Tibial nerve (tissue), 4 donors: ENCODE measurements around the gene ARL2. TPM values are rescaled to one million over a fixed set of nuclear protein-coding genes. Genes with fewer than 3 reads are reported as not detected.

ENCODE experiments used
- DNase-seq, 2 donors: peaks; one replicate each; pipeline ENCODE4 v3.0.0-alpha.2; 2019; ENCODE audit warnings: low spot score in 2 of 2
- H3K27ac ChIP-seq, 4 donors: fragments of 200-600 bp; sonication (generic) in 3 of 4; one replicate each; pipeline ENCODE4 v1.5.1; 2017 to 2019; ENCODE audit warnings: mild to moderate bottlenecking in 1 of 4
- H3K27me3 ChIP-seq, 2 donors: fragments of 200-600 bp; sonication (generic) in 1 of 2; one replicate each; pipeline versions ENCODE4 v1.5.1 to v1.6.0; 2017 to 2019
- H3K36me3 ChIP-seq, 3 donors: fragments of 200-600 bp; sonication (generic); one replicate each; pipeline ENCODE4 v1.5.1; 2018 to 2019
- H3K4me1 ChIP-seq, 4 donors: fragments of 200-600 bp; sonication (generic) in 3 of 4; one replicate each; pipeline ENCODE4 v1.5.1; 2017 to 2019
- H3K4me3 ChIP-seq, 4 donors: fragments of 200-600 bp; sonication (generic) in 3 of 4; one replicate each; pipeline ENCODE4 v1.5.1; 2017 to 2019; ENCODE audit warnings: mild to moderate bottlenecking in 1 of 4, moderate library complexity in 1 of 4
- H3K9me3 ChIP-seq, 4 donors: fragments of 200-600 bp; sonication (generic) in 3 of 4; one replicate each; pipeline ENCODE4 v1.5.1; 2017 to 2019
- EP300 ChIP-seq, 2 donors: sonication (generic); formaldehyde crosslinking; IDR thresholded peaks; one replicate each; pipeline ENCODE4 v1.6.1; 2017; ENCODE audit warnings: antibody characterized with exemption in 2 of 2, mild to moderate bottlenecking in 1 of 2
- POLR2A ChIP-seq, 2 donors: fragments of 450-650 bp; IDR thresholded peaks; one replicate each; pipeline ENCODE4 v1.6.1; 2017; ENCODE audit warnings: antibody characterized with exemption in 2 of 2, mild to moderate bottlenecking in 2 of 2, moderate library complexity in 2 of 2
- WGBS, 2 donors: methylation state at CpG; one replicate each; pipeline ENCODE4 v1.1.5; 2018; 5-methylcytosine and 5-hydroxymethylcytosine counted together
- total RNA-seq, 4 donors: library from RNA; depleted of rRNA; stranded (reverse); fragments of >200 nt; gene quantifications; one replicate each; pipeline ENCODE4 v1.1.0, GENCODE V29; 2016
- TF ChIP-seq, protein P1 (sequence below), 5 experiments: fragments of 200-600 bp in 3 of 5; fragments of 450-650 bp in 2 of 5; sonication (generic) in 3 of 5; IDR thresholded peaks; one replicate each; pipeline ENCODE4 v1.5.1; 2016 to 2019; ENCODE audit warnings: antibody characterized with exemption in 5 of 5, mild to moderate bottlenecking in 3 of 5, moderate library complexity in 2 of 5

Gene ARL2
- total RNA-seq, 4 donors from 2014 or later: 174 to 267 (median 193) TPM

DNA sequence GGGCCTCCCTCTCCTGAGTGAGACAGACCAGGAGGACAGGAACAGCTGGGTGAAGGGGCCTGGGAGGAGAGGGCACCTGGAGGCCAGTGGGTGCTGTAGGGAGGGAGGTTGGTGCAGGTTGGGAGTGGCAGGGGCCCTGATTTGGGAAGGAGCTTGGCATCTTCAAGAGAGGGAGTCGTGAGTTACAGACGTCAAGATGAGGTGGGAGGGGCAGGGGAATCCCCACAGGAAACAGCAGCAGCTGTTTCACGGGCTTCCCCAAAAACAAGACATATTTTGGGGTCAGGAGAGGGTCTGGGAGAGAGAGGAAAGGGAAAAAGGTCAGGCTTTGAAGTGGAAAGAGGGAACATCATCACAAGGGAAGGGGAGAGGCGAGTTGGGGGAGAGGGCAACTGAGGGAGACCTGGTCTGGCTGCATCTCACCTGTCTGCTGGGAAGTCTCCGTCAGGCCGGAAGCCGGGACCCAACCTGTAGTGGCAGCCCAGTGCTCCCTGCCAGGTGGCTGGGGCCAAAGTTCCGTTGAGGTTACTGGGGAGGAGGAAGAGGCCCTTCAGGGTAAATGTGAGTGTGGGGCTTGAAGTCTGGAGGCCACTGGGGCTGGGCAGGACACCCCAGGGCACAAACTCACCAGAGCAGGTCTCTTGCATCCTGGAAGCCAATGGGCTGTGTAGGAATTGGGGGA lies 40.0 kb downstream of the ARL2 start:
- DNase-seq: no peak
- H3K27ac ChIP-seq: no peak overlapping the region
- no peaks in the 10 kb centered on the region for H3K27me3 ChIP-seq
- no peaks in the 10 kb centered on the region for H3K9me3 ChIP-seq
- H3K4me3 ChIP-seq: no peak overlapping the region
- H3K4me1 ChIP-seq: no peaks in the 10 kb centered on the region
- 50 to 51% methylated on average over 8 of the region's 8 CpGs for WGBS, 2 donors
- no peaks in the 10 kb centered on the region for H3K36me3 ChIP-seq
- TF ChIP-seq EP300 (IDR thresholded peaks at IDR 0.05): no peak

DNA sequence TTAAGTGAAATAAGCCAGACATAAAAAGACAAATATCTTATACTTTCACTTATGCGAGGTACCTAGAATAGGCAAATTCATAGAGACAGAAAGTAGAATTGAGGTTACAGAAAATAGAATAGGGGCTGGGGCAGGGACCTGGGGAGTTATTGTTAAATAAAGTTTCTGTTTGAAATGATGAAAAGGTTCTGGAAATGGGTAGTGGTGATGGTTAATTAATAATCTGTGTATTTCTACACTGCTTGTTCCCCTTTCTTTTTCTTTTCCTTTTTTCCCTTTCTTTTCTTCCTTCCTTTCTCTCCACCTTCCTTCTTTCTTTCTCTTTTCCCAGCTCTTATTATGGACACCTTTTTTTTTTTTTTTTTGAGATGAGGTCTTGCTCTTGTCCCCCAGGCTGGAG lies 41.6 kb downstream of the ARL2 start:
- Histone ChIP-seq H3K27me3 (no peaks in the 10 kb centered on the region), H3K9me3 (no peaks in the 10 kb centered on the region), H3K36me3 (no peaks in the 10 kb centered on the region), H3K27ac (no peak overlapping the region), H3K4me1 (no peaks in the 10 kb centered on the region), H3K4me3 (no peak overlapping the region)
- no peak for DNase-seq
- TF ChIP-seq, protein P1, sequence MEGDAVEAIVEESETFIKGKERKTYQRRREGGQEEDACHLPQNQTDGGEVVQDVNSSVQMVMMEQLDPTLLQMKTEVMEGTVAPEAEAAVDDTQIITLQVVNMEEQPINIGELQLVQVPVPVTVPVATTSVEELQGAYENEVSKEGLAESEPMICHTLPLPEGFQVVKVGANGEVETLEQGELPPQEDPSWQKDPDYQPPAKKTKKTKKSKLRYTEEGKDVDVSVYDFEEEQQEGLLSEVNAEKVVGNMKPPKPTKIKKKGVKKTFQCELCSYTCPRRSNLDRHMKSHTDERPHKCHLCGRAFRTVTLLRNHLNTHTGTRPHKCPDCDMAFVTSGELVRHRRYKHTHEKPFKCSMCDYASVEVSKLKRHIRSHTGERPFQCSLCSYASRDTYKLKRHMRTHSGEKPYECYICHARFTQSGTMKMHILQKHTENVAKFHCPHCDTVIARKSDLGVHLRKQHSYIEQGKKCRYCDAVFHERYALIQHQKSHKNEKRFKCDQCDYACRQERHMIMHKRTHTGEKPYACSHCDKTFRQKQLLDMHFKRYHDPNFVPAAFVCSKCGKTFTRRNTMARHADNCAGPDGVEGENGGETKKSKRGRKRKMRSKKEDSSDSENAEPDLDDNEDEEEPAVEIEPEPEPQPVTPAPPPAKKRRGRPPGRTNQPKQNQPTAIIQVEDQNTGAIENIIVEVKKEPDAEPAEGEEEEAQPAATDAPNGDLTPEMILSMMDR (IDR thresholded peaks at IDR 0.05): no peak
- no peak for TF ChIP-seq POLR2A (IDR thresholded peaks at IDR 0.05)
- WGBS, 2 donors: 81 to 86% methylated on average over 1 of the region's 1 CpG

DNA sequence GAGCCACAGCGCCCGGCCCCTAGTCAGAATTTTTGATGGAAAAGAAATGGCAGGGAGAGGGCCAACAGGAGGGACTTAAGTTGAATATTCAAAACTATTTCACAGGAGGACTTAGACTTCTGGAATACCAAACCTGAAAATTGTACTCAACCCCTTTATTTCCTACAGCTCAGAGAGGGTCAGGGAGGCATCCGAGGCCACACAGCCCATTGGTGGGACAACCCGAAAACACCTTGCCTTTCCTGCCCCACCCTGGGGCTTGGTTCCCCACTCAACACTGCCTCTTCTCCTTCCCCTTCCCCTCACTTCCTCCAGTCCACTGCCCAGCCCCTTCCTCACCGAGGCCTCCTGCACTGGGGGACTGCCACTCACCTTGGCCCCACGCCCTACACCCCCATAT lies 43.0 kb downstream of the ARL2 start:
- Histone ChIP-seq H3K4me3 (no peak overlapping the region), H3K9me3 (peaks cover 0 to 3% (median 0%) of the 10 kb centered on the region in 4 donors), H3K27me3 (no peaks in the 10 kb centered on the region), H3K4me1 (no peaks in the 10 kb centered on the region), H3K36me3 (no peaks in the 10 kb centered on the region), H3K27ac (no peak overlapping the region)
- DNase-seq: no peak
- WGBS, 2 donors: 87 to 88% methylated on average over 6 of the region's 6 CpGs
- TF ChIP-seq EP300 (IDR thresholded peaks at IDR 0.05) (no peak), POLR2A (IDR thresholded peaks at IDR 0.05) (no peak)
- TF ChIP-seq, protein P1 (IDR thresholded peaks at IDR 0.05): no peak

DNA sequence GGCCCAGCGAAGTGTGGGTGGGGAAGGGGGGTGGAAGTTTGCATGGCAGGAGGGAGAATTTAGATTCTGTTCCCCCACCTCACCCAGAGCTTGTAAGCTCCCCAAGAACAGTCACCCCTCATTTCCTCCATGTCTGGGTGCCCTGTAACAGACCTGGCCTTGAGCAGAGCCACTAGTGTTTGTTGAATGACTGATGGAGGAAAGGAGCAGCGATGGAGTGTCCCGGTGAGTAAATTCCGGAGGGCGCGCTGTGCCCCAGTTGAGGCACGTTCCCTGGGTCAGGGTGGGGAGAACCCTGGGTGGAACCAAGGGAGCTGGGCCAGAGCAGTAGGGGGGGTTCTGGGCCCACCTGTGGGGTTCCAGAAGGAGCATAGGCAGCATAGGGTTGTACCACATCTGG lies 43.6 kb downstream of the ARL2 start:
- Histone ChIP-seq H3K36me3 (no peaks in the 10 kb centered on the region), H3K27me3 (no peaks in the 10 kb centered on the region), H3K4me3 (no peak overlapping the region), H3K4me1 (no peaks in the 10 kb centered on the region), H3K27ac (no peak overlapping the region), H3K9me3 (peaks cover 0 to 3% (median 0%) of the 10 kb centered on the region in 4 donors)
- WGBS, 2 donors: 81 to 83% methylated on average over 7 of the region's 7 CpGs
- TF ChIP-seq POLR2A (IDR thresholded peaks at IDR 0.05) (no peak), EP300 (IDR thresholded peaks at IDR 0.05) (no peak)
- no peak for DNase-seq

DNA sequence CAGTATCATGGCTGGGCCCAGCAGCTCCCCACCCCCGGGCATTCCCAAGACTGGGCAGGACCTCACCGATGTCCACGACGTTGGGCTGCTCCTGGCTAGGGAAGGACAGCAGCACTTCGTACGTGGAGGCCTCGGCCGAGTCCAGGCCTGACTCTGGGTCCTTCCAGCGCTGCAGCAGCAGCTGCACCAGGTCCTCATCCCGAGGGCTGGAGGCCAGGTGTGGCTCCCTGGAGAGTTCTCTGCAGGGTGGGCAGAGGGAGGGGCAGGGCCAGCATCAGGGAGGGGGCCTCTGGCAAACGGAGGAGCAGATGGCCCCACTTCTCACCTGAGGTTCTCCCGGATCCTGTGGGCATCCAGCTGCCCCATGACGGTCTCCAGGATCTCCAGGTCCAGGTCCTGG lies 44.1 kb downstream of the ARL2 start:
- Histone ChIP-seq H3K27me3 (no peaks in the 10 kb centered on the region), H3K9me3 (peaks cover 0 to 3% (median 0%) of the 10 kb centered on the region in 4 donors), H3K4me1 (no peaks in the 10 kb centered on the region), H3K36me3 (no peaks in the 10 kb centered on the region), H3K4me3 (no peak overlapping the region), H3K27ac (no peak overlapping the region)
- DNase-seq: no peak
- TF ChIP-seq POLR2A (IDR thresholded peaks at IDR 0.05) (no peak), EP300 (IDR thresholded peaks at IDR 0.05) (no peak)
- TF ChIP-seq, protein P1 (IDR thresholded peaks at IDR 0.05): no peak
- 69 to 78% methylated on average over 10 to 11 of the region's 13 CpGs for whole genome bisulfite sequencing, 2 donors

DNA sequence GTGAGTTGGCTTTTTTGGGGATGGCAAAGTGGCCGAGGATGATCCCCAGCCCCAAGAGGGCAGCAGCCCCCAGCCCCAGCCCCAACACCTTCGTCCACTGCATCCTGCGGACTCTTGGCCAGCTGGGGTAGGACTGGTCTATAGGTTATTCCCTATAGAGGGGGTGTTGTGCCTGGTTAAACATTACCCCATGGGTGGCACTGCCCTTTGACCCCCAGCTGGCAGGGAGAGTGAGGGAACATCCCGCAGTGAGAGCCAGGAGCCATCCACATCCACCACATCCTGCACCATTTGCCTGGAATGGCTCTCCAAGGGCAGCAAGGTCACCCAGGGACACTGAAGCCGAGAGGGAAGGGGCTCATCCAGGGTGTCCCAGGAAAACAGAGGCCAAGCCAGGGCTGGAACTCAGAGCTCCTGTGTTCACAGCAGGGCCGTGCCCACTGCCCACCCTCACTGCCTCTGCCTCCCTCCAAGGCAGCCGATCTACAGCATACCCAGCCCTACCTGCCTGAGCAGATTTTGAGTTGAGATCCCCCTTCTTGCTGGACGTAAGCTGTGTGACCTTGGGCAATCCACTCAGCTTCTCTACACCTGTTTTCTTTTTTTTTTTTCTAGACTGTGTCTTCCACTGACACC lies 44.6 kb downstream of the ARL2 start, which contains the start of gene NAALADL1:
TSS of gene NAALADL1 (minus strand) at position 135 of the 636 bp plus-strand sequence. CDS start at position 103, 32 bp downstream.
- peaks cover 0 to 3% (median 0%) of the 10 kb centered on the region in 4 donors for H3K9me3 ChIP-seq
- no peaks in the 10 kb centered on the region for H3K36me3 ChIP-seq
- 69 to 76% methylated on average over 7 to 8 of the region's 8 CpGs for WGBS, 2 donors
- DNase-seq: no peak
- H3K27ac ChIP-seq: no peak within 1 kb of the TSS
- no peaks in the 10 kb centered on the region for H3K27me3 ChIP-seq
- TF ChIP-seq EP300 (IDR thresholded peaks at IDR 0.05): no peak
- TF ChIP-seq, protein P1 (IDR thresholded peaks at IDR 0.05): no peak
- H3K4me3 ChIP-seq: no peak within 1 kb of the TSS
- H3K4me1 ChIP-seq: no peaks in the 10 kb centered on the region
